Measurements from ENCODE around the gene UBE2B.
"Not testable (repeated sequence)": the region's sequence is repeated elsewhere in the genome, so short reads cannot be mapped to it uniquely, and the experiment has no call there.

The UBE2B gene

GRCh38 chr5:134373633-134374032 is 2.3 kb downstream of the UBE2B start:
- not testable (repeated sequence) for H3K27ac ChIP-seq (ENCODE audit: low read depth, low read length); H3K4me3 ChIP-seq (ENCODE audit: low read length); H3K4me1 ChIP-seq (ENCODE audit: control insufficient read depth, insufficient read depth, low read length); H3K9ac ChIP-seq (ENCODE audit: low read length); H3K36me3 ChIP-seq (ENCODE audit: control insufficient read depth, insufficient read depth, low read length); H3K27me3 ChIP-seq (ENCODE audit: control insufficient read depth, insufficient read depth, low read length)

GRCh38 chr5:134374232-134374631 is 2.9 kb downstream of the UBE2B start:
- Histone ChIP-seq H3K4me3 (ENCODE audit: low read length) (no peak overlapping the region), H3K4me1 (ENCODE audit: control insufficient read depth, insufficient read depth, low read length) (peaks cover 4% of the 10 kb centered on the region), H3K36me3 (ENCODE audit: control insufficient read depth, insufficient read depth, low read length) (no peaks in the 10 kb centered on the region), H3K27me3 (ENCODE audit: control insufficient read depth, insufficient read depth, low read length) (no peaks in the 10 kb centered on the region), H3K27ac (ENCODE audit: low read depth, low read length) (no peak overlapping the region), H3K9ac (ENCODE audit: low read length) (no peak overlapping the region)

GRCh38 chr5:134380346-134380745 is 9.0 kb downstream of the UBE2B start:
- Histone ChIP-seq H3K4me3 (ENCODE audit: low read length) (no peak overlapping the region), H3K9ac (ENCODE audit: low read length) (no peak overlapping the region), H3K27ac (ENCODE audit: low read depth, low read length) (no peak overlapping the region), H3K27me3 (ENCODE audit: control insufficient read depth, insufficient read depth, low read length) (no peaks in the 10 kb centered on the region), H3K36me3 (ENCODE audit: control insufficient read depth, insufficient read depth, low read length) (peaks cover 28% of the 10 kb centered on the region), H3K4me1 (ENCODE audit: control insufficient read depth, insufficient read depth, low read length) (no peaks in the 10 kb centered on the region)

- H3K27ac ChIP-seq (ENCODE audit: low read depth, low read length); H3K27me3 ChIP-seq (ENCODE audit: control insufficient read depth, insufficient read depth, low read length); H3K4me3 ChIP-seq (ENCODE audit: low read length); H3K9ac ChIP-seq (ENCODE audit: low read length); H3K4me1 ChIP-seq (ENCODE audit: control insufficient read depth, insufficient read depth, low read length): not testable (repeated sequence)
- peaks cover 28% of the 10 kb centered on the region for H3K36me3 ChIP-seq (ENCODE audit: control insufficient read depth, insufficient read depth, low read length)
Measured at GRCh38 chr5:134382204-134382603, 10.8 kb downstream of the UBE2B start.

- no peak overlapping the region for H3K9ac ChIP-seq (ENCODE audit: low read length)
- no peak overlapping the region for H3K4me3 ChIP-seq (ENCODE audit: low read length)
- no peak overlapping the region for H3K27ac ChIP-seq (ENCODE audit: low read depth, low read length)
- H3K4me1 ChIP-seq (ENCODE audit: control insufficient read depth, insufficient read depth, low read length): no peaks in the 10 kb centered on the region
- no peaks in the 10 kb centered on the region for H3K27me3 ChIP-seq (ENCODE audit: control insufficient read depth, insufficient read depth, low read length)
- H3K36me3 ChIP-seq (ENCODE audit: control insufficient read depth, insufficient read depth, low read length): peaks cover 39% of the 10 kb centered on the region
Measured at GRCh38 chr5:134383980-134384697, 12.8 kb downstream of the UBE2B start.

GRCh38 chr5:134387443-134387842 is 16.1 kb downstream of the UBE2B start:
- H3K9ac ChIP-seq (ENCODE audit: low read length): no peak overlapping the region
- no peaks in the 10 kb centered on the region for H3K27me3 ChIP-seq (ENCODE audit: control insufficient read depth, insufficient read depth, low read length)
- no peak overlapping the region for H3K4me3 ChIP-seq (ENCODE audit: low read length)
- peaks cover 36% of the 10 kb centered on the region for H3K36me3 ChIP-seq (ENCODE audit: control insufficient read depth, insufficient read depth, low read length)
- H3K4me1 ChIP-seq (ENCODE audit: control insufficient read depth, insufficient read depth, low read length): no peaks in the 10 kb centered on the region
- no peak overlapping the region for H3K27ac ChIP-seq (ENCODE audit: low read depth, low read length)

- no peak overlapping the region for H3K4me3 ChIP-seq (ENCODE audit: low read length)
- no peaks in the 10 kb centered on the region for H3K27me3 ChIP-seq (ENCODE audit: control insufficient read depth, insufficient read depth, low read length)
- peaks cover 28% of the 10 kb centered on the region for H3K36me3 ChIP-seq (ENCODE audit: control insufficient read depth, insufficient read depth, low read length)
- no peak overlapping the region for H3K9ac ChIP-seq (ENCODE audit: low read length)
- no peaks in the 10 kb centered on the region for H3K4me1 ChIP-seq (ENCODE audit: control insufficient read depth, insufficient read depth, low read length)
- H3K27ac ChIP-seq (ENCODE audit: low read depth, low read length): no peak overlapping the region
Measured at GRCh38 chr5:134392301-134392700, 20.9 kb downstream of the UBE2B start.

- H3K4me1 ChIP-seq (ENCODE audit: control insufficient read depth, insufficient read depth, low read length): no peaks in the 10 kb centered on the region
- H3K27me3 ChIP-seq (ENCODE audit: control insufficient read depth, insufficient read depth, low read length): no peaks in the 10 kb centered on the region
- no peak overlapping the region for H3K9ac ChIP-seq (ENCODE audit: low read length)
- H3K4me3 ChIP-seq (ENCODE audit: low read length): no peak overlapping the region
- no peak overlapping the region for H3K27ac ChIP-seq (ENCODE audit: low read depth, low read length)
- H3K36me3 ChIP-seq (ENCODE audit: control insufficient read depth, insufficient read depth, low read length): peaks cover 23% of the 10 kb centered on the region
Measured at GRCh38 chr5:134394932-134395331, 23.6 kb downstream of the UBE2B start.

- peaks cover 18% of the 10 kb centered on the region for H3K36me3 ChIP-seq (ENCODE audit: control insufficient read depth, insufficient read depth, low read length)
- no peak overlapping the region for H3K9ac ChIP-seq (ENCODE audit: low read length)
- no peaks in the 10 kb centered on the region for H3K4me1 ChIP-seq (ENCODE audit: control insufficient read depth, insufficient read depth, low read length)
- no peaks in the 10 kb centered on the region for H3K27me3 ChIP-seq (ENCODE audit: control insufficient read depth, insufficient read depth, low read length)
- H3K27ac ChIP-seq (ENCODE audit: low read depth, low read length): no peak overlapping the region
- H3K4me3 ChIP-seq (ENCODE audit: low read length): no peak overlapping the region
Measured at GRCh38 chr5:134396274-134396673, 24.9 kb downstream of the UBE2B start.

- H3K4me3 ChIP-seq (ENCODE audit: low read length): no peak overlapping the region
- H3K9ac ChIP-seq (ENCODE audit: low read length): no peak overlapping the region
- no peaks in the 10 kb centered on the region for H3K4me1 ChIP-seq (ENCODE audit: control insufficient read depth, insufficient read depth, low read length)
- no peaks in the 10 kb centered on the region for H3K27me3 ChIP-seq (ENCODE audit: control insufficient read depth, insufficient read depth, low read length)
- H3K36me3 ChIP-seq (ENCODE audit: control insufficient read depth, insufficient read depth, low read length): peaks cover 15% of the 10 kb centered on the region
- no peak overlapping the region for H3K27ac ChIP-seq (ENCODE audit: low read depth, low read length)
Measured at GRCh38 chr5:134397196-134397595, 25.8 kb downstream of the UBE2B start.

- Histone ChIP-seq H3K27me3 (ENCODE audit: control insufficient read depth, insufficient read depth, low read length) (no peaks in the 10 kb centered on the region), H3K36me3 (ENCODE audit: control insufficient read depth, insufficient read depth, low read length) (peaks cover 15% of the 10 kb centered on the region), H3K4me1 (ENCODE audit: control insufficient read depth, insufficient read depth, low read length) (no peaks in the 10 kb centered on the region), H3K4me3 (ENCODE audit: low read length) (no peak overlapping the region), H3K9ac (ENCODE audit: low read length) (no peak overlapping the region), H3K27ac (ENCODE audit: low read depth, low read length) (no peak overlapping the region)
Measured at GRCh38 chr5:134398609-134399155, 27.3 kb downstream of the UBE2B start.

GRCh38 chr5:134403951-134404350 is 32.6 kb downstream of the UBE2B start:
- no peaks in the 10 kb centered on the region for H3K4me1 ChIP-seq (ENCODE audit: control insufficient read depth, insufficient read depth, low read length)
- H3K36me3 ChIP-seq (ENCODE audit: control insufficient read depth, insufficient read depth, low read length): no peaks in the 10 kb centered on the region

GRCh38 chr5:134406390-134406789 is 35.0 kb downstream of the UBE2B start:
- Histone ChIP-seq H3K4me3 (ENCODE audit: low read length) (no peak overlapping the region), H3K4me1 (ENCODE audit: control insufficient read depth, insufficient read depth, low read length) (peaks cover 5% of the 10 kb centered on the region), H3K27ac (ENCODE audit: low read depth, low read length) (no peak overlapping the region), H3K36me3 (ENCODE audit: control insufficient read depth, insufficient read depth, low read length) (no peaks in the 10 kb centered on the region), H3K9ac (ENCODE audit: low read length) (no peak overlapping the region), H3K27me3 (ENCODE audit: control insufficient read depth, insufficient read depth, low read length) (no peaks in the 10 kb centered on the region)

More at GRCh38 chr5:134403951-134404350, 32.6 kb downstream of the UBE2B start:
- Histone ChIP-seq H3K4me3 (ENCODE audit: low read length) (no peak overlapping the region), H3K9ac (ENCODE audit: low read length) (no peak overlapping the region), H3K27ac (ENCODE audit: low read depth, low read length) (no peak overlapping the region), H3K27me3 (ENCODE audit: control insufficient read depth, insufficient read depth, low read length) (no peaks in the 10 kb centered on the region)
